Urinary bladder (tissue), 4 donors: ENCODE data around the gene MTMR1. TPM values are rescaled to one million over a fixed set of nuclear protein-coding genes. Genes with fewer than 3 reads are reported as not detected.

ENCODE experiments used
- DNase-seq: peaks from one replicate; pipeline ENCODE4 v3.0.0-alpha.2; 2015; ENCODE audit errors: extremely low spot score
- H3K27ac ChIP-seq: one replicate; pipeline ENCODE4 v1.5.1; 2013; ENCODE audit warnings: low read depth, mild to moderate bottlenecking, moderate library complexity
- H3K36me3 ChIP-seq: one replicate; pipeline ENCODE4 v1.6.1; 2013; ENCODE audit warnings: mild to moderate bottlenecking, moderate library complexity; ENCODE audit not compliant: insufficient read depth
- H3K4me1 ChIP-seq: one replicate; pipeline ENCODE4 v1.6.1; 2013; ENCODE audit warnings: mild to moderate bottlenecking, moderate library complexity; ENCODE audit not compliant: insufficient read depth
- H3K4me3 ChIP-seq: one replicate; pipeline ENCODE4 v1.5.1; 2013; ENCODE audit warnings: low read depth, low read length
- WGBS: extraction: QIAGEN DNeasy Blood & Tissue Kit; methylation state at CpG from one replicate; pipeline ENCODE4 v1.1.7; 2013; 5-methylcytosine and 5-hydroxymethylcytosine counted together
- polyA plus RNA-seq: library from polyadenylated mRNA; stranded (reverse); fragments of 200-250 nt; gene quantifications from one replicate; pipeline ENCODE4 v1.2.3, GENCODE V29; 2013
- total RNA-seq: library from RNA; depleted of rRNA; stranded (reverse); fragments of >200 nt; gene quantifications from one replicate; pipeline ENCODE4 v1.2.3, GENCODE V29; 2014
- donor health status: healthy with polysubstance abuse.
- donor health status: healthy.

Gene MTMR1
- total and polyA plus RNA-seq, 2 donors = 9.8 to 25.5 TPM

DNA sequence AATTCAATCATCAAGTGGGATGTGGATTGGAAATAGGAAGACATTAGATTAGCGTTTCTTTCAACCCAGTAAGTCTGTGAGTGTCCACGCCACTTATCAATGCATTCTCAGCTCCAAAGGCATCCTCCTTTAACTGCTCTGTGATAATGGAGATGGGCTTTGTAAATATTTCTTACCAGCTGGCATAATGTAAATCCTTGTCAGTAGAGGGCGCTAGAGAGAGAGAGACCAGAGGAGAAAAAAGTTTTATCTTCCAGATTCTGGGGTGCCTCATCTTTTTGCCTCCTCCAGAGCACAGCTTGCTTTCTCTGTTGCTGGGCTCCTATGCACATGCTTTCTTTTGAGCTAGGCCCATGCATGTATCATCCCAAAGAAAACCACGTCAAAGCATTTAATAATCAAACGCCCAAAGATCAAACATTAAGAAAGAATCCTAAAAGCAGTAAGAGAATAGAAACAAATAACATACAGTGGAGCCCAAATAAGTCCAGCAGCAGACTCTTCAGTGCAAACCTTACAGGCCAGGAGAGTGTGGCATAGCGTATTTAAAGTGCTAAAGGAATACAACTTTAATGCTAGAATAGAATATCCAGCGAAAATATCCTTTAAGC is 9.6 kb upstream of the MTMR1 start:
- no peaks in the 10 kb centered on the region for H3K4me1 ChIP-seq
- 57% methylated on average over 7 of the region's 7 CpGs for WGBS
- DNase-seq = no peak
- no peaks in the 10 kb centered on the region for H3K36me3 ChIP-seq
- no peak overlapping the region for H3K4me3 ChIP-seq
- no peak overlapping the region for H3K27ac ChIP-seq

DNA sequence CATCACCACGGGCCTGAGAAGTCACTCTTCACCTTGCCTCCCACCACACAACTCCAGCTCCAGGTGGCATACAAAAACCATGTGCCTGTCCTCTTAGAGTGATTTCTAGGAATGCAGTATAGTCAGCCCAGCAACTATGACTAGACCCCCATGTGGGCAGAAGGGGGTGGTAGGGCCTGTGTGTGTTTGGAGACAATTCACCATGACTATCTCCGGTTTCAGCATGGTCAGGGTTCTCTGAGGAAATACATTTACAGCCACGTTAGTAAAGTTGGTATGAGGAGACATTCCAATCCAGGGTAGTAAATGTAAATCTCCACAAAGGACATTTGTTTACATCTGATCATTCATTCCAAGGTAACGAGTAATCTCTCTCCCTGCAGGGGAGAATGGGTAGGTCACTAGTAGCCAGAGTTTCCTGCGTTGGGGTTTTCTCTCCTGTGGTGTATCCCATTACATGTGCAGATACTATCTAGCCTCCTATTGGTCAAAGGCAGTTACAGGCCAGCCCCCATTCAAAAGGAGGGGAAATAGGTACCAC is 4.2 kb upstream of the MTMR1 start:
- Histone ChIP-seq H3K36me3 (no peaks in the 10 kb centered on the region), H3K4me3 (no peak overlapping the region), H3K4me1 (no peaks in the 10 kb centered on the region), H3K27ac (no peak overlapping the region)
- WGBS = 41% methylated on average over 5 of the region's 5 CpGs
- no peak for DNase-seq

DNA sequence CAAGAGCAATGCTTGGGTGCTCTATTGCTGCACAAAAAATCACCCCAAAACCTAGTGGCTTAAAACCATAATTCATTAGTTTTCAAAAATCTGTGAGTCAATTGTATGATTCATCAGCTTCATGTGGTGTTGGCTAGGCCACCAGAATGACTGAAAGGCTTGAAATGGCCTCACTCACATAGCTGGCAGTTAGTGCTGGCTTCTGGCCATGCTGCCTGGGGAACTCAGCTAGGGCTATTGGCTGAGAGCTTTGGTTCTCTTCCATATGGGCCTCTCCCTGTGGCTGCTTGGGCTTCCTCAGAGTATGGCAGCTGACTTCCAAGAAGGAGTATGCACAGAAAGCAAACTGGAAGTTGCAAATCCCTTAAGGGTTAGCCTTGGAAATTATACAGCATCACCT is 3.1 kb upstream of the MTMR1 start:
- H3K27ac ChIP-seq = no peak overlapping the region
- no peak for DNase-seq

DNA sequence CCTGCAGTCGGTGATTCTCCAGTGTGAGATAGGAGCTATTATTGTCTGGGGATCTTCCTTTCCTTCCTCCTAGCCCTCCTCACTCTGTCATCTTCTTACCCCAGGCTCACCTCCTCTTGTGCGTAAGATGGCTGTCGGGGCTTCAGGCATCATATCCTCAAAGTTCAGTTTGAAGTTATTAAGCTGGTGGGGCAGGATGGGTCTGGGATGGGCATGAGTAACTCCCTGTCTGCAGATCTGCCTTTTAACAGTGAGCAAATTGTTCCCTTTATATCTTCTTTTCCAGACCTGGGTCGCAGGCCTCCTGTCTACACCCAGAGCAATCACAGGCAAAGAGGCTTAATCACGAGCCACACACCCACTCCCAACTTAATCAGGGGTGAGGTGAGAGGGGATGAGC is 900 bp upstream of the MTMR1 start:
- Histone ChIP-seq H3K4me1 (no peaks in the 10 kb centered on the region), H3K27ac (no peak overlapping the region), H3K36me3 (no peaks in the 10 kb centered on the region), H3K4me3 (peak overlapping the region; percentile 90)
- WGBS = 49% methylated on average over 5 of the region's 5 CpGs
- DNase-seq = no peak

More for the DNA sequence above, 3.1 kb upstream of the MTMR1 start:
- Histone ChIP-seq H3K36me3 (no peaks in the 10 kb centered on the region), H3K4me1 (no peaks in the 10 kb centered on the region), H3K4me3 (no peak overlapping the region)

DNA sequence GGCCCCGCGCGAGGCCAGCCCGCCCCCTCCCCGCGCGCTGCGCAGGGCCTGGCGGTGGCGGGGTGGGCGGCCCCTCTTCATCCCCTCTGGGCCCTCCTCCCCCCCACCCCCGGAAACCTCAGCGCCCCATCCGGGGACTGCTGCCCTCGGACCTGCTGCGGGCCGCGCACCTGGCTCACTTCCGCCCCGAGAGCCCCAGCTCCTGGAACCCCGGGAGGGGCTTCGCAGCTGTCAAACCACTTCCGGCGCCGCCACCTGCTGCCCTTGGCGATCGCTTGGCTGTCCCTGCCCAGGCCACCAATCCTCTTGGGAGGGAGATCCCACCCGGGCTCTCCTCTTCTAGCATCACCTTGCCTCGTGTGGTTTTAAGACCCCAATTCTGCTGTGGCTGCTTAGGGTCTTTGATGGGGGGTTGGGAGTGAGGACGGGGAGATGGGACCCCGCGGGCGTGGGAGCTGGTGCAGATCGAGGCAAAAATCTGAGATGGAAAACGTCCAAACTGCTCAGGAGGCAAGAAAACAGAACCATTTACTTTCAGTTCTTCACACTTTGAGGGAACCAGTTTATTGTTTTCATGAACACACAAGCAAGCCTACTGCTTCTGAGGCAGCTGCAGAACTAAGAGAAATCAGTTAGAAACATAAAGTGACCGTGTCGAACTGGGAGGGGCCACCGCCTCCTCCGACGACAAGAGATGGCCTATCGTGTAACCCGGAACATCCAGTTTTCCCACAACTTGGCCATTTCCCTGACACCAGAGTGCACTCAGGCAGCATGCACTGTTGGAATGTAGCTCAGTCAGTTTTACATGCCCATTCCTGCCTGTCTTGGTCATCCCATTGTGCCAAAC is 754 bp downstream of the MTMR1 start:
- H3K36me3 ChIP-seq = no peaks in the 10 kb centered on the region
- no peaks in the 10 kb centered on the region for H3K4me1 ChIP-seq
- H3K4me3 ChIP-seq = peak overlapping the region; percentile 90
- peak overlapping the region; percentile 85 for H3K27ac ChIP-seq
- peak; percentile 52 for DNase-seq
- 2% methylated on average over 31 of the region's 42 CpGs for WGBS

DNA sequence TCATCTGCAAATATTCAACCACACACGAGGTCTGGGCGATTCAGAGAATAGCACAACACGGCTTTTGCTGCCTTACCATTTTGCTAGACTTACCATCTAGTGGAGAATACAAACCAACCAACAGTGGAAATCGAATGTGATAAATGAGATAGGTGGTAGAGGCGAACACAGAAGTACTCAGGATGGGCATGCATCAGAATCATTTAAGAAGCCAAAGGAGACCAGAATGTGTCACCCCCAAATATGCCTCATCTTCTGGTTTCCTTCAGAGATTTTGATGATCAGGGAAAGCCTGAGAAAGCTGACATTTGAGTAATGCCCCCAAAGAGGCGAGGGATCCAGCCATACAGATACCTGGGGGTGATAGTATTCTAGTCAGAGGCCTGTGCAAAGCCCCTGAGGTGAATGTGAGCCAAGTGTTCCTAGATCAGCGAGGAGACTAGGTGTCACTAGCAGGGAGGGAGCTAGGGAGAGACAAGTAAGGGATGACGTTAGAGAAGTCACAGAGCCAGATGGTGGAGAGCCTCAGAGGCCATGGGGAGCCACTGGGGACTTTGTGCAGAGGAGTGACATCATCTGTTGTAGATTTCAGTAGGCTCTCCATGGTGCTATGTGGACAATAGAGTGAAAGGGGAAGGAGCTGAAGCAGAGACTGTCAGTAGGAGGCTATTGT is 1.7 kb downstream of the MTMR1 start:
- 67% methylated on average over 8 of the region's 8 CpGs for WGBS
- DNase-seq = no peak
- Histone ChIP-seq H3K36me3 (no peaks in the 10 kb centered on the region), H3K27ac (peak overlapping the region; percentile 5), H3K4me3 (no peak overlapping the region), H3K4me1 (no peaks in the 10 kb centered on the region)

DNA sequence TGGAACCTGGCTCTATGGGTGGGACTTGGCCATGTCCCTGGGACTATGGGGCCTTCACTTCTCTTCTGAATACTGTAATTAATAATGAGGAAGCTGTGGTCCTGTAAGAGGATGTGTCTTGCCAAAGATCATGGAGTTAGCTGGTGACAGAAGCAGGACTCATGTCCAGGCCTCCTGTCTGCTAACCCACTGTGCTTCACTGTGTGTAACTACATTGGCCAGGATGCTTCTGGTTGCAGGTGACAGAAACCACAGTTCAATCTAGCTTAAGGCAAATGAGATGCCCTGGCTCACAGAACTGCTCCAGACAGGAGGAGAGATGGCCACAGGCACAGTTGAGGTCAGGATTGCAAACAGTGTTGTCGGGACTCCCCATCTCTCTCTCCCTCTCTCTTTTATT is 3.1 kb downstream of the MTMR1 start:
- no peak for DNase-seq
- H3K4me3 ChIP-seq = no peak overlapping the region
- no peaks in the 10 kb centered on the region for H3K36me3 ChIP-seq
- no peak overlapping the region for H3K27ac ChIP-seq
- no peaks in the 10 kb centered on the region for H3K4me1 ChIP-seq
- 50% methylated on average over 1 of the region's 1 CpG for WGBS

DNA sequence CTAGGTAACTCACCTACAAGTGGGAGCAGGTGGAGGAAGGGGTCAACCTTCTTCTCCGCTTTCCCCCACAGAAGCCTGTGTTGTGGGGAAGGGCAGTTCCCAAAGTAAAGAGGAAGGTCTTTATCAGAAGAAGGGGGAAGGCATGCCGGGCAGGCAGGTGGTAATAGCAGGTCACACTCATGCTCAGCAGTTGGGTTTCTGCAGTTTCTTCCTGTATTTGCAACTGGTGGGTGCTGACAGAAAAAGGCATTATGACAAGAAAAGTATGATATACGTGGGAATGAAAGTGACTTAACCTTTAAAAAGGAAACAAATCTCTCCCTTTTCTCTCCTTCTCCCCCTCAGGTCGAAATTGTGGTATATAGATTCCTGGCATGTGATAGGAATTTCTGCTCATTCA is 3.7 kb downstream of the MTMR1 start:
- Histone ChIP-seq H3K27ac (no peak overlapping the region), H3K4me3 (no peak overlapping the region), H3K4me1 (no peaks in the 10 kb centered on the region), H3K36me3 (no peaks in the 10 kb centered on the region)
- 69% methylated on average over 4 of the region's 4 CpGs for WGBS
- DNase-seq = no peak

DNA sequence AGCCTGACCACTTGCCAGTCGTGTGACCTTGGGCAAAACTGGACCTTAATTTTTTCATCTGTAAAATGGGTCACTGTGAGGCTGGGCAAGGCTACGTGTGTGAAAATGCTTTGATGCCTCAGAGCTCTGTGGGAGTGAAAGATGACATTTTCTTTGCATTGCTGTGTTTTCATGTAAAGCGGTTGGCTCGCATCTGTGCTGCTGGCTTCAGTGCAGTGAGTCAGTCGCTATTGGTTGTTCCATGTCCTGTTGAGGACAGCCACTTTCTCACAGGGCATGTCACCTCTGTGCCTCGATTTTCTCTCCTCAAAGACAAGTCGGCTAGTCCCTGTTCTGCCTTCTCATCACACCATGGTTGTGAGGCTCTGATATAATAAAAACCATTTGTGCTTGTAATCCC is 4.4 kb downstream of the MTMR1 start:
- WGBS = 92% methylated on average over 7 of the region's 7 CpGs

DNA sequence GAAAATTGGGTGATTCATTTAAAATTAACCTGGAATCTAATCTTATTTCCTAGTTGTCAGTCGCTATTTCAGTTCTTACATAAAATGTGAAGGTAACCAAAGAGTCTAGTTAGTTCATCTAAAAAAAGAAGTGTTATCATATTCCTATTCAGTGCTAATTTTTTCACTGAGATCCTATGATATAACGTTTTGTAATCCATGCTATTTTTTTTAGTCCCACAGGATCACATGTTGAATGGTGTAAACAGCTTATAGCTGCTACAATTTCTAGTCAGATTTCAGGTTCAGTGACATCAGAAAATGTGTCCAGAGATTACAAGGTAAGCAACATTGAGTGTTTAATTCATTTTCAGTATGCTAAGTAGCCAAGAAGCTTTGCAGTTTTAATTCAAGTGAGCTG is 5.8 kb downstream of the MTMR1 start:
- DNase-seq = no peak
- H3K27ac ChIP-seq = no peak overlapping the region
- 63% methylated on average over 2 of the region's 2 CpGs for WGBS
- H3K4me1 ChIP-seq = no peaks in the 10 kb centered on the region
- no peaks in the 10 kb centered on the region for H3K36me3 ChIP-seq
- no peak overlapping the region for H3K4me3 ChIP-seq

More for the DNA sequence above, 4.4 kb downstream of the MTMR1 start:
- no peak overlapping the region for H3K27ac ChIP-seq
- H3K4me3 ChIP-seq = no peak overlapping the region
- H3K4me1 ChIP-seq = no peaks in the 10 kb centered on the region
- DNase-seq = no peak
- H3K36me3 ChIP-seq = no peaks in the 10 kb centered on the region

DNA sequence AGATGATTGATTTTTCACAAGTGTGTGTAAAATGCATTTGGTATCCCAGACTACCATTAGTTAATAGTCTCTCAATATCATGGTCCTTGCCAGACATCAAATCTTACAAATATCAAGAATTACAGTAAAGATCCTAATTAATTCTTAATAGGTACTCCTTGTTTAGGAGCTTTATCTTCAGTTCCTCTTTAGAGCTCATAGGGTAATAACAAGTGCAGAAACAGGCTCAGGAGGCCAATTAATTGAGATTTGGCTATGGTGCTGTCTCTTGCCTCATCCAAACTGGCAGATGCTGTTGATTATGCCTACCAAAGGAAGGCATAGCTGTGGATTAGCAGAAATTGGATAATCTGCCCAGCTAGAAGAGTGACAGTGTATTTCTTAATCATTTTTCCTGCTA is 6.9 kb downstream of the MTMR1 start:
- no peaks in the 10 kb centered on the region for H3K4me1 ChIP-seq
- H3K4me3 ChIP-seq = no peak overlapping the region
- no peak overlapping the region for H3K27ac ChIP-seq
- DNase-seq = no peak
- no peaks in the 10 kb centered on the region for H3K36me3 ChIP-seq

DNA sequence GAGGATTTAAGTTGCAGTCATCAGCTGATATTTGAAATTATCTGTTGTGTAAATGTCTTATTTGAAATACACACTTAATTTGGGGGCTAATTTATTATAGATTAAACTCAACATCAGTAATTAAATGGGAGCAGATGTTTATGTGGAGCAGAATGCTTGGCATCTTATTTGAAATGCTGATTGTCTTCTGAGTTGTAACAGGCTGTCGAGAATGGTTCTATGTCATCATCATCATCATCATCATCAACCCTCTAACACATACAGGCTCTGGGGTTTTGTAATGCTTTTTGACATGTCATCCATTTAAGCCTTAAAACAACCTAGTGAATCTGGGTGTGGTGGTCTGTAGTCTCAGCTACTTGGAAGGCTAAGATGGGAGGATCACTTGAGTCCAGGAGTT is 8.2 kb downstream of the MTMR1 start:
- H3K4me3 ChIP-seq = no peak overlapping the region
- no peaks in the 10 kb centered on the region for H3K36me3 ChIP-seq
- WGBS = 97% methylated on average over 1 of the region's 1 CpG
- no peak overlapping the region for H3K27ac ChIP-seq
- no peaks in the 10 kb centered on the region for H3K4me1 ChIP-seq
- DNase-seq = no peak

DNA sequence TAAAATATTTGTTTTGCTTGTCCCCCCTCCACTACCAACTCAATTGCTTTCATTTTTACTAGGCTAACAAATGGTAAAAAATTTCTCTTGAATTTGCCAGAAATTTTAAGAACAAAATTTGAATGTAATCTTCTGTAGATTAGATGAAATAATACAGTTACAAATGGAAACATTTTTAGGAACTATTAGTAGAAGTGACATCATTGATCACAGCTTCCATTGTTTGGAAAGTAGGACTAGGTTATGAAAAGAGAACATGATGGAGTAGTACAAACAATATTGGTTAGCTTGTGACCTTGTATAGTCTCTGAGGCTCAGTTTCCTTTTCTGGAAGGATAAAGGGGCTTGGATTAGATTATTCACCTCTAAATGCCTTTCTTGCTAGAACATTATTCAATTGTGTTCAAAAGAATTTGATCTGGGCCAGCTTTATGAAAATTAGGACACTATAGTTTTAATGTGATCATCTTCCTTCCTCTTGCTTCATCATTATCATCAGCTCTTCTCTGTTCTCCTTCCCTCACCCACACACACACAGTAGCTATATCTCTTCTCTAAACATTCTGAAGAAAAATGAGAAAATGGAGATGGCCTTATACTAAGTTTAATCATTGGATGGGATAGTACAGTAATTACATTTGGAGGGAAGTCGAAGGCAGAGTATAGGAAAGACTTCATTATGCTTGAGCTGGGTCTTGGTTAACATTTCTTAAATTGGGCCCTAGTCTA is 9.9 kb downstream of the MTMR1 start:
- Histone ChIP-seq H3K27ac (no peak overlapping the region), H3K36me3 (no peaks in the 10 kb centered on the region), H3K4me1 (no peaks in the 10 kb centered on the region), H3K4me3 (no peak overlapping the region)
- WGBS = 100% methylated on average over 1 of the region's 1 CpG
- DNase-seq = no peak
